ENCODE results near the gene LRRC8A.
"Not testable (repeated sequence)": the region's sequence is repeated elsewhere in the genome, so short reads cannot be mapped to it uniquely, and the experiment has no call there.

LRRC8A gene

GRCh38 chr9:128940271-128940921 is 58.5 kb downstream of the LRRC8A start:
- H3K36me3 ChIP-seq (ENCODE audit: low read depth) = no peaks in the 10 kb centered on the region
- no peaks in the 10 kb centered on the region for H3K4me1 ChIP-seq (ENCODE audit: insufficient read depth, poor library complexity, severe bottlenecking)
- no peaks in the 10 kb centered on the region for H3K27me3 ChIP-seq (ENCODE audit: insufficient read depth, poor library complexity, severe bottlenecking)
- no peak overlapping the region for H3K27ac ChIP-seq (ENCODE audit: poor library complexity, severe bottlenecking)
- no peaks in the 10 kb centered on the region for H3K9me3 ChIP-seq (ENCODE audit: severe bottlenecking)
- H3K4me3 ChIP-seq (ENCODE audit: severe bottlenecking) = no peak overlapping the region
- no peak for TF ChIP-seq CTCF (IDR thresholded peaks at IDR 0.05; ENCODE audit: poor library complexity, severe bottlenecking)
- peak; percentile 34 for DNase-seq (ENCODE audit: low spot score)
- no peak for ATAC-seq (ENCODE audit: low read depth)

DNA sequence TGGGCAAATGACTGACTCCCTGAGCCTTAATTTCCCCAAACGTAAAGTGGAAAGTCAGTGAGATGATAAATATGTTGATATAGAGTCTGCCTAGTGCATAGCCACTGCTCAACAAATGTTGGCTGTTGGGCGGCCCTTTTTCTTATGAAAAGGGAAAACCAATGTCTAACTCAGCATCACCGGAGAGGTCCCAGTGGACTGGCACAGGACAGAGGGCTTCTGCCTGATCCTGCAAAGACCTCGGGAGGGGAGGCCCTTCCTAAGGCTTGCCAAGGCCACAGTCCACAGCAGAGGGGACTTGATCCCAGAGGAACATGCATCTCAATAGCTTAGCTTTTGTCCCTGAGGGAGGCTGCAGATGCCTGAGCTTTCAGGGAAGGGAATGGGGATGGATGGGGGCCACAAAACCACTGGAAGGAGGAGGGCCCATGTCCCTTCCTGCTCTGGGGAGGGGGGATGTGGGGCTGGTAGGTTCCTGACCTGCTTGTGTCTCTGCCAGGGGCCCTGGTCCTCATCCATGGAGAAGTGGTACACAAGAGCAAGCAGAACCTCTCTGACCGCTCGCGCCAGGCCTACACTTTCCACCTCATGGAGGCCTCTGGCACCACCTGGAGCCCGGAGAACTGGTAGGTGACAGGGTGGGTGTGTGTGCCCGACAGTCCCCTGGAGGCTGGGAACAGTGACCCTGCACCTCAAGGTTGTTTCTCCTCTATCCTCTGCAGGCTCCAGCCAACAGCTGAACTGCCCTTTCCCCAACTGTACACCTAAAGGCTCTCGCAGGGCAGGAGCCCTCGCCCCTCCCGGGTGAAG is 59.2 kb downstream of the LRRC8A start:
- DNase-seq (ENCODE audit: low spot score) = peak; percentile 60

GRCh38 chr9:128943832-128944620 is 62.1 kb downstream of the LRRC8A start:
- H3K4me1 ChIP-seq (ENCODE audit: insufficient read depth, poor library complexity, severe bottlenecking) = no peaks in the 10 kb centered on the region
- no peaks in the 10 kb centered on the region for H3K9me3 ChIP-seq (ENCODE audit: severe bottlenecking)
- no peak overlapping the region for H3K27ac ChIP-seq (ENCODE audit: poor library complexity, severe bottlenecking)
- no peaks in the 10 kb centered on the region for H3K27me3 ChIP-seq (ENCODE audit: insufficient read depth, poor library complexity, severe bottlenecking)
- ATAC-seq (ENCODE audit: low read depth) (no peak), DNase-seq (ENCODE audit: low spot score) (no peak)
- H3K36me3 ChIP-seq (ENCODE audit: low read depth) = peaks cover 3% of the 10 kb centered on the region; the same call in 1 of the 2 replicates
- no peak for TF ChIP-seq CTCF (IDR thresholded peaks at IDR 0.05; ENCODE audit: poor library complexity, severe bottlenecking)
- H3K4me3 ChIP-seq (ENCODE audit: severe bottlenecking) = no peak overlapping the region

More for the DNA sequence above, 59.2 kb downstream of the LRRC8A start:
- Histone ChIP-seq H3K27ac (ENCODE audit: poor library complexity, severe bottlenecking) (no peak overlapping the region), H3K9me3 (ENCODE audit: severe bottlenecking) (no peaks in the 10 kb centered on the region), H3K4me3 (ENCODE audit: severe bottlenecking) (no peak overlapping the region), H3K4me1 (ENCODE audit: insufficient read depth, poor library complexity, severe bottlenecking) (no peaks in the 10 kb centered on the region), H3K36me3 (ENCODE audit: low read depth) (no peaks in the 10 kb centered on the region), H3K27me3 (ENCODE audit: insufficient read depth, poor library complexity, severe bottlenecking) (no peaks in the 10 kb centered on the region)
- no peak for ATAC-seq (ENCODE audit: low read depth)
- no peak for TF ChIP-seq CTCF (IDR thresholded peaks at IDR 0.05; ENCODE audit: poor library complexity, severe bottlenecking)

DNA sequence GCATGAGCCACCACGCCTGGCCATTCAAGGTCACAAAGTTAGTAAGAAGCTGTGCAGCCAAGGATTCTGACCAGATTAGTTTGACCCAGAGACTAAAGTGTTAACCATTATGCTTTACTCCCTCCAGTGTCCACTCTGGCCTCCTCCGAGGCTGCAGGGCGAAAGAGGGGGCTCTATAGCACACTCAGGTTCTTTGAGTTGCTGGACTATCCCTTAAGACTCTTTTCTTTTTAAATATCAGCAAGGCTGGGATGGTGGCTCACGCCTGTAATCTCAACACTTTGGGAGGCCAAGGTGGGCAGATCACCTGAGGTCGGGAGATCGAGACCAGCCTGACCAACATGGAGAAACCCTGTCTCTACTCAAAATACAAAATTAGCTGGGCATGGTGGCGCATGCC is 63.0 kb downstream of the LRRC8A start:
- not testable (repeated sequence) for H3K4me1 ChIP-seq (ENCODE audit: insufficient read depth, poor library complexity, severe bottlenecking); ATAC-seq (ENCODE audit: low read depth); H3K9me3 ChIP-seq (ENCODE audit: severe bottlenecking); H3K27me3 ChIP-seq (ENCODE audit: insufficient read depth, poor library complexity, severe bottlenecking); DNase-seq (ENCODE audit: low spot score); H3K27ac ChIP-seq (ENCODE audit: poor library complexity, severe bottlenecking); H3K4me3 ChIP-seq (ENCODE audit: severe bottlenecking)
- H3K36me3 ChIP-seq (ENCODE audit: low read depth) = peaks cover 12% of the 10 kb centered on the region

DNA sequence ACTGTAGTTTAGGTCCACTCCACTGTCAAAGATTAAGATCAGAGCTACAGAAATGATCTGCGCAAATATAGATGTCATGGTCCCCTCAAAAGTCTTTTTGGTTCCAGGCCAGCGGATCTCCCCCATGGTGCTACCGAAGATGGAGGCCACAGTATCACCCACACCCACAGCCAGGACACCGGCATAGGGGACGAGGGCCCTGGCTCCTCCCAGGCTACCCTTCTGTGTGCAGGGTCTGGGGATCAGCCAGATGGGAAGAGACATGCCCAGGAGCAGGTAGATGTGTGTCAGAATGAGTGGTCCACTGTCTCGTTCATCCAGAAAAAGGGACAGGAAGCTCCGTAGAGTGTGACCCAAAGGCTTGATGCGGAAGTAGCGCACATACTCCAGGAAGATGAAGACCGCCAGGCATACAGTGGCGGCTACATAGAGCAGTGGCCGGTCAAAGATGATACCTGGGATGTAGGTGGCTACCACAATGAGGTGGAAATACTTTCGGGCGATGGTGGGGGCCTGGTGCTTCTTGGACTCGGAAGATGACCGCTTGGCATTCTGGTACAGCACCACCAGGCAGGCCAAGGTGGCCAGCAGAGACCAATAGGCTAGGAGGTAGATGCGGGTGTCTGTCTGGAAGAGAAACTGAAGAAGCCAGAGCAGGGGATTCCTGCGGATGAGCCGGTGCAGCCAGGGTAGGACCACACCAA is 64.0 kb downstream of the LRRC8A start:
- no peak overlapping the region for H3K27ac ChIP-seq (ENCODE audit: poor library complexity, severe bottlenecking)
- DNase-seq (ENCODE audit: low spot score) (no peak), ATAC-seq (ENCODE audit: low read depth) (no peak)
- no peak for TF ChIP-seq CTCF (IDR thresholded peaks at IDR 0.05; ENCODE audit: poor library complexity, severe bottlenecking)
- no peaks in the 10 kb centered on the region for H3K9me3 ChIP-seq (ENCODE audit: severe bottlenecking)
- H3K4me1 ChIP-seq (ENCODE audit: insufficient read depth, poor library complexity, severe bottlenecking) = no peaks in the 10 kb centered on the region
- H3K27me3 ChIP-seq (ENCODE audit: insufficient read depth, poor library complexity, severe bottlenecking) = no peaks in the 10 kb centered on the region
- peaks cover 22% of the 10 kb centered on the region for H3K36me3 ChIP-seq (ENCODE audit: low read depth)
- H3K4me3 ChIP-seq (ENCODE audit: severe bottlenecking) = no peak overlapping the region

Measured in RWPE2 (cell line).